ACC112 (cell line): ENCODE measurements around the gene FAM156B.
"Not testable (repeated sequence)": the region's sequence is repeated elsewhere in the genome, so short reads cannot be mapped to it uniquely, and the experiment has no call there.

Source experiments
- H2AFZ ChIP-seq: fragments of 200-600 bp; sonication (generic); one replicate; pipeline ENCODE4 v1.6.0; 2017; ENCODE audit warnings: antibody characterized with exemption, low read length; ENCODE audit not compliant: unreplicated experiment
- H3K27ac ChIP-seq: fragments of 200-600 bp; sonication (generic); 2 replicates; pipeline ENCODE4 v1.5.1; 2014; ENCODE audit warnings: low read depth, mild to moderate bottlenecking, antibody characterized with exemption, low read length, moderate library complexity
- H3K27me3 ChIP-seq: fragments of 200-600 bp; sonication (generic); 2 replicates; pipeline ENCODE4 v1.6.1; 2014; ENCODE audit warnings: mild to moderate bottlenecking, antibody characterized with exemption, low read length, moderate library complexity, mixed read lengths; ENCODE audit not compliant: insufficient read depth
- H3K36me3 ChIP-seq: fragments of 200-600 bp; sonication (generic); 2 replicates; pipeline ENCODE4 v1.6.1; 2016; ENCODE audit warnings: mild to moderate bottlenecking, antibody characterized with exemption, low read length, moderate library complexity, mixed read lengths; ENCODE audit not compliant: insufficient read depth
- H3K4me1 ChIP-seq: fragments of 200-600 bp; sonication (generic); one replicate; pipeline ENCODE4 v1.6.1; 2016; ENCODE audit warnings: low read length, mixed read lengths; ENCODE audit not compliant: insufficient read depth, unreplicated experiment, control insufficient read depth
- H3K4me3 ChIP-seq: fragments of 200-600 bp; sonication (generic); 2 replicates; pipeline ENCODE4 v1.5.1; 2014; ENCODE audit warnings: mild to moderate bottlenecking, low read depth, low read length
- H3K79me2 ChIP-seq: fragments of 200-600 bp; sonication (generic); one replicate; pipeline ENCODE4 v1.6.0; 2016; ENCODE audit warnings: low read length; ENCODE audit not compliant: control insufficient read depth, unreplicated experiment, insufficient read depth

Gene FAM156B, protein sequence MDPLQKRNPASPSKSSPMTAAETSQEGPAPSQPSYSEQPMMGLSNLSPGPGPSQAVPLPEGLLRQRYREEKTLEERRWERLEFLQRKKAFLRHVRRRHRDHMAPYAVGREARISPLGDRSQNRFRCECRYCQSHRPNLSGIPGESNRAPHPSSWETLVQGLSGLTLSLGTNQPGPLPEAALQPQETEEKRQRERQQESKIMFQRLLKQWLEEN

DNA sequence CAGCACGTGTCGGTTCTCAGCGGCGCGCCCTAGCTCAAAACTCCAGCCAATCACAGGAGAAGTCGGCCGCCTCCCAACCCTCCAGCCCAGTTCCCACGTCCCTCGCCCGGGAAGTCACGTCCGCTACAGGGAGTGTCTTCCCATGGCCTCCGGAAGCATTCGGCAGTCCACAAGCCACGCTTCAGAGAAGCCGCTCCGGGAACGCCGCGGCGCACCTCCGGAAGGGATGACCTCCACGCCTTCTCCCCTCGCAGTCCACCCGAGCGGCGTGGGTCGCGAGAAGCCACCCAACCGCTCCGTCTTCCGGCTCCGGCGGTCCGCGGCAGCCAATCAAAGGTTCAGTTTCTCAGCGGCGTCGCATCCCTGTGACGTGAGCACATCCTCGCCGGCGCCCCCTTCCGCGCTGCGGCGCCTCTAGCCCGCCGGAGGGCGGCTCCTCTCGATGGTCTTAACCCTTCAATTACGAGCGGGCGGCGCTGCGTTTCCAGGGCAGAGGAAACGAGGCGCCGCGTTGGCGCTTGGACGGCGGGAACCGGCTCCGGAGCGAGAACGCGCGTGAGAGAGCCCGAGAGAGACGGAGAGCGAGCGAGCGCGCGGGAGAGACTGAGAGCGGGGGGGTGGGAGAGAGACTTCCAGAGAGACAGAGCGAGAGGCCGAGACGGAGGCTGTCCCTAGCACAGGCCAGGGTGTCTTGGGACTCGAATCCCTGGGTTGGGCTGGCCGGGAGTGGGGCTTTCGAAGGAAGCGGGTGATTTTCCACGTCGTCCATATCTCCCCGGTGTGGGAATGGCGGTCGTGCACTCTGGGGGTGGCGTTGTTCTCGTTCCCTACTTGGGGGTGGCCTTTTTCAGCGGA is at the start of gene FAM156B:
TSS of gene FAM156B (plus strand) at position 476 of the 855 bp plus-strand sequence. CDS start 9,896 bp downstream, outside the sequence.
- H3K36me3 ChIP-seq, H3K4me1 ChIP-seq, H3K27ac ChIP-seq, H3K27me3 ChIP-seq, H3K79me2 ChIP-seq, H2AFZ ChIP-seq, H3K4me3 ChIP-seq: not testable (repeated sequence)

DNA sequence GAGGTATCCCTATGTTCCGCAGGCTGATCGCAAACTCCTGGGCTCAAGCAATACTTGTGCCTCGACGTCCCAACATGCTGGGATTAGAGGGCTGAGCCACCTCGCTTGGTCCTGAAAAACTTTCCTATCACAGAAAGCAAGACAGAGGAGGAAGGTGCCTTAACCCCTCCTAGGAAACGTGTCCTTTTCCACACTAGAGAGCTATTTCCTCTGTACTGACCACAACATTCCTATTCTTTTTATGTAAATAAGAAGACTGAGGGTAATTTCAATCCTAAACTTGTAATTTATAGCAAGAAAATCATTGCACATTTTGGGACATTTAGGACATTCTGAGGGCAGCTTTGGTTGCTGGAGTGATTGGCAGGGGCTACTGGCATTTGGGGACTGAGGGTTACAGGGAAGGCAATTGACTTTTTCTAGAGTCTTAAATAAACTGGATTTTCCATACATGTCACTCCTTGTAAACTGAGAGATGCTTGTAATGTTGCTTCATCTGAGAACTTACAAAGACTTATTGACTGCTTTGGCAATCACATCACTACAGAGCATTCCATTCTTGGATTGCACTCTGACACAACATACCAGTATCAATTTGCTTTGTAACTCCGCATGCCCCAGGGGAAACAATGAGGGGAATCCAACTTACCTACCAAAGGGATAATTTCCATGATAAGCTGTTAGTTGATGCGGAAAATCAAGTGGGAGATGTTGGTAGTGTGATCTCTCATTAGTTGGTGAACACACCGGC is 44.8 kb upstream of the FAM156B start:
- Histone ChIP-seq H3K79me2 (no peaks in the 10 kb centered on the region), H3K27me3 (no peaks in the 10 kb centered on the region), H2AFZ (no peak overlapping the region), H3K4me3 (peak overlapping the region; percentile 49; the same call in 1 of the 2 replicates), H3K4me1 (peaks cover 13% of the 10 kb centered on the region), H3K27ac (peak overlapping the region; percentile 74), H3K36me3 (no peaks in the 10 kb centered on the region)

DNA sequence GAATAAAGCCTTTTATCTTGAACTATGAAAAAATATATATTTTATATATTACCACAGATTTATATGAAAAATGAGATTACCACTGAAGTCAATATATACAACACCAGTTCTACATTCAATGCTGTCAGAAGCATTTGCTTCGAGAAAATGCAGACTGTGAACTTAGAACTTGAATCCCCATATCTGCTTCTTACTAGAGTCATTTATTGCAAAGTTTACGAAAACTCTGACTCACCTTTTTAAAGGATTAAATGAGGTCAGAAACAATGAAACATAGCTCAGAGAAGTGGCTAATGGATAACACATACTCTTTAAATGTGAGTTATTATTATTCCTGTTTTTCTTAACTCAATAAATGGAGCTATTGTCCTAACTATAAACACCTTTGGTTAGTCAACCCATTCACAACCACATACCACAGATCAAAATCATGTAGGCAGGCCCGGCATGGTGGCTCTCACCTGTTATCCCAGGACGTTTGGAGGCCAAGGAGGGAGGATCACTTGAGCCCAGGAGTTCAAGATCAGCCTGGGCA is 40.1 kb upstream of the FAM156B start:
- H3K4me3 ChIP-seq, H3K36me3 ChIP-seq, H3K27ac ChIP-seq, H3K79me2 ChIP-seq, H3K4me1 ChIP-seq, H2AFZ ChIP-seq, H3K27me3 ChIP-seq: not testable (repeated sequence)

DNA sequence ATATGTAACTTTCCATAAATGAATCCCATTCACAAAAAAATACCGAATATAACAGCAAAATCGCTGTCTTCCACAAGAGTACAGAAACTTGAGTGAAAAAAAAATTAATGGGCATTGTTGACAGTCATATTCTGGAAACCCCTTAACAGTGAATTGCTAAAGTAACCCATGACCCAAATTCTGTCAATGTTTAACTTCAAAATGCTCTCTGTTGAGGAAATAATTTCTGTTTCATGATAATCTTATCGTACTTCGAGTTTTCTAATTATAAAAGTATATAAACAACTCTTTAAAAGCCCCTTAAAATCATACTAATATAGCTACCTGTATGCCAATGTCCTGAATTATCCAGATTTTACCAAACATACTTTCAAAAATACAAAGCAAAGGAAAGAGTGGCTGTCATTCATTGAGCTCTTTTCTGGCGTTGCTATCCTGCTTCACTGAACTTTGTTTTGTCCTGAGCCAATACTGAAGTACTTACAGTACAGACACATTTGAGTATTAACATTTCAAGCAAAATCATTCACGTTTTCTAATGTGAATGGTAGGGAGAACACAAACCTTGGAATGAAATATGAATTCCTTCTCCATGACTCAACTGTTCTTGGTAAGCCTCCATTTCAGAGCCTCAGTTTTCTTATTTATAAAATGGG is 31.7 kb upstream of the FAM156B start:
- H3K79me2 ChIP-seq = no peaks in the 10 kb centered on the region
- H3K4me1 ChIP-seq = no peaks in the 10 kb centered on the region
- H2AFZ ChIP-seq = no peak overlapping the region
- no peak overlapping the region for H3K27ac ChIP-seq
- H3K4me3 ChIP-seq = no peak overlapping the region
- no peaks in the 10 kb centered on the region for H3K36me3 ChIP-seq
- H3K27me3 ChIP-seq = no peaks in the 10 kb centered on the region

DNA sequence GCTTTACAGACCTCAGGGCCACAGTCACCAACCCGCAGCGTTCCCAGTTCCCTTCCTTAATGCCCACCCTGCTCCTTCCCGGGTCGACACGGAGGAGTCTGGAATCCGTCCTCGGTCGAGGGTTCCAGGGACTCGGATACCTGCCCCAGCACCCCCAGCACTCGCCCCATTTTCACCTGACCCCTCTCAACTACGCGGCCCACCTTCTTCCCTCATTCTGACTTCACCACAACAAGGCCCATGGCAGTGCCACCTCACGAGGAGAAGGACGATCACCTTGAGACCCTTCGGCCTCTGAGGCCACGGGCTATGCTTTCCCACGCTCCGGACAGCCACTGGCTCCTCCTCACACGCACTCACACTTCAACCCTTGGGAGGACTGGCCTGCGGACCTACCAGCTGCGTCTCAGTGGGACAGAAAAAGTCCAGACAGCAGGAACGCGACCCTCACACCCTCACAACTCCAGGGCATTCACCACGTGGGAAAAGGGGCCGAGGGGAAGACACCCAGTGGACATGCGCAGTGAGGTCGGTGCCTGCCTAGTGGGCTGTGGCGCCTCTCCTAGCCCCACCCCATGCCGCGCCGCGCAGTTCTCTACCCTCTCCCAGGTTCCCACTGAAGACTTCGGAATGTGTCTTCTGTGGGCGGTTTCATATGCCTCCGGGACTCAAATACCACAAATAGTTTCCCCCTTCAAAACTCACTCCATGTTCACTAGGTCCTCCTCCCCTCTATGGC is 29.4 kb upstream of the FAM156B start, which contains the start of gene XAGE3:
TSS of gene XAGE3 (minus strand) at position 474 of the 739 bp plus-strand sequence. CDS start 950 bp downstream, outside the sequence.
- H3K79me2 ChIP-seq = no peaks in the 10 kb centered on the region
- no peaks in the 10 kb centered on the region for H3K36me3 ChIP-seq
- H3K27me3 ChIP-seq = no peaks in the 10 kb centered on the region
- H2AFZ ChIP-seq = no peak within 1 kb of the TSS
- no peaks in the 10 kb centered on the region for H3K4me1 ChIP-seq
- H3K4me3 ChIP-seq = no peak within 1 kb of the TSS
- no peak within 1 kb of the TSS for H3K27ac ChIP-seq

DNA sequence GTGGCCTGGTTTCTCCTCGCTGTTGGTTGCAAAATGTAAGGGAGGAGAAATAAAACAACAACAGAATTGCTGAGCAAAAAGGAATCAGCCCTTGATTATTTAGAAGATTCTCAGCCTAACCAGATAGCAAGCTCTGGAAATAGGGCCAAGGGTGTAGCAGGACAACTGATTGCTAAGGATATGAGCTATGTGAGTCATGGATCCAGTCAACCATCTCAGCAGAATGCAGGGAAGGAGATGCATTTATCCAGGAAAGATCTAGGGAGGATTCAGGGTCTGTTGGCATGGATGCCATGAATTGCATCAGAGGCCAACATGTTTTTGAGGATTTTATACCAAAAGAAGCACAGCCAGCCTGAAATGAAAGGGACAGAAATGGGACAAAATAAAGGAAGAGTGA is 27.1 kb upstream of the FAM156B start:
- H3K27me3 ChIP-seq = no peaks in the 10 kb centered on the region
- no peaks in the 10 kb centered on the region for H3K79me2 ChIP-seq
- no peak overlapping the region for H2AFZ ChIP-seq
- H3K27ac ChIP-seq = no peak overlapping the region
- no peak overlapping the region for H3K4me3 ChIP-seq
- H3K36me3 ChIP-seq = no peaks in the 10 kb centered on the region
- no peaks in the 10 kb centered on the region for H3K4me1 ChIP-seq

DNA sequence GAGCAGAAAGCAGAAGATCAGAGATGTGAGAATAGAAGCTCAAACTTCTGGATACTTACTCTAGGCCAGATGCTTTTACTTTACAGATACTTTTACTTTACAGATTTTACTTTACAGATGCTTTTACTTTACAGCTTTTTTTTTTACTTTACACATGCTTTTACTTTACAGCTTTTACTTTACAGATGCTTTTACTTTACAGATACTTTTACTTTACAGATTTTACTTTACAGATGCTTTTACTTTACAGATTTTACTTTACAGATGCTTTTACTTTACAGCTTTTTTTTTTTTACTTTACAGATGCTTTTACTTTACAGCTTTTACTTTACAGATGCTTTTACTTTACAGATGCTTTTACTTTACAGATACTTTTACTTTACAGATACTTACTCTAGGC is 23.3 kb upstream of the FAM156B start:
- not testable (repeated sequence) for H3K27ac ChIP-seq, H3K79me2 ChIP-seq

DNA sequence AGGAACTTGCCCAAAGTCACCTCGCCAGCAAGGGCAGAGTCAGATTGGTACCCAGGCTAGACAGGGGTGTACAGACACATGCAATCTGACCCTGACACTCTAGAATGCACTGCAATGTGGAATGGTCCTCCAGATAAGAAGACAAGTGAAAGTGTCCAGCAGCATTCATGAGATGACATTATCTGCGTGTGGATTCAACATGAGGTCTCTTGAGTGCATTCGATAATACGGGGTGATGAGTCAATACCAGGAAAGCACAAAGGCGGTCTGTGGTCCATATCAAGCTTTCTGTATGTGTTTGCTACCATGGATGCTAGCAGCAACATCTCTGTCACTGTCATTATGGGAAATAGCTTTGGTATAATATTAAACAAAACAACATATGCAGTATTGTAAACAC is 22.5 kb upstream of the FAM156B start:
- no peak overlapping the region for H3K4me3 ChIP-seq

More for the DNA sequence above, 23.3 kb upstream of the FAM156B start:
- H2AFZ ChIP-seq, H3K4me3 ChIP-seq, H3K36me3 ChIP-seq, H3K27me3 ChIP-seq, H3K4me1 ChIP-seq: not testable (repeated sequence)

DNA sequence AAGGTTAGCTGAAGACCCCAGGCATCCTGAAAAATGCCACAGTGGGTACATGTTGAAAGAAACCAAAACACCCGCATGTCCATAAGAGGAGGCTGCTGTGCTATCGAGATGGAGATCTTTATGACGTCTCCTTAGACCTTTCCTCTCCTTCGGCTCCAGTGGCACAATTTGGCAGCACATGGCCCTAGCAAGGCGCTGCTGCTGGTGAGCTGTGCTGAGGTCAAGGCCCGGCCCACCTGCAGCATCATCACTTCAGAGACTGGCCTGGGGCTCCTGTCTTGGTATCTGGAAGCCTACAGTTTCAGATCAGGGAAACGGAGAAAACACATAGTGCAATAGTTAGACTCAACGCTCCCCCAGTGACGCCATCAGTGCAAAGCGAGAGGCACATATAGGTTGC is 21.7 kb upstream of the FAM156B start:
- not testable (repeated sequence) for H2AFZ ChIP-seq, H3K4me3 ChIP-seq, H3K27me3 ChIP-seq, H3K27ac ChIP-seq, H3K36me3 ChIP-seq, H3K4me1 ChIP-seq, H3K79me2 ChIP-seq

More for the DNA sequence above, 22.5 kb upstream of the FAM156B start:
- Histone ChIP-seq H3K4me1 (no peaks in the 10 kb centered on the region), H3K27ac (no peak overlapping the region), H2AFZ (no peak overlapping the region), H3K79me2 (no peaks in the 10 kb centered on the region), H3K36me3 (no peaks in the 10 kb centered on the region), H3K27me3 (no peaks in the 10 kb centered on the region)

DNA sequence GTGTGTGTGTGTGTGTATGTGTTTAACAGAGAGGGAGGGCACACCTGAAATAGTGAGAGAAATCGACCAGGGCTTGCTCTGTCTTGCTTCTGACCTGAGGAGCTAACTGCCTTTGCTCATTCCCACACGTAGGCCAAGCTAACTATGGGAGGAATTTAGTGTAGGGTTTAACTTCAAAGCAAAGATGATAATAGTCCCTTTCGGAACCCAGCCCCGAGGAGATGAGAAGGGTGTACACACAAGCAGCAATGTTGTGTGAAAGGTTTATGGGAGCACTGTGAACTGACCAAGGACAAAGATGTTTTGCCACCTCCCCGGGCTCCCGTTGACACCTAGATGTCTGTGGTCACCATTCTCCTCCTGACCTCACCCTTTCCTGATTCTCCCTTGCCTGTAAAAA is 20.7 kb upstream of the FAM156B start:
- H3K27ac ChIP-seq, H3K36me3 ChIP-seq, H2AFZ ChIP-seq, H3K27me3 ChIP-seq, H3K4me3 ChIP-seq, H3K79me2 ChIP-seq, H3K4me1 ChIP-seq: not testable (repeated sequence)
